Ovary (tissue), 9 donors: ENCODE results near the gene BBS9. TPM values are rescaled to one million over a fixed set of nuclear protein-coding genes. Genes with fewer than 3 reads are reported as not detected.

ENCODE experiments used
- DNase-seq, 5 donors: peaks; one replicate each; pipeline ENCODE4 v3.0.0-alpha.2; 2019 to 2020
- H3K27ac ChIP-seq, 2 donors: fragments of 200-600 bp; one replicate each; pipeline versions ENCODE4 v1.5.1 to v1.8.0; 2019 to 2022
- H3K27me3 ChIP-seq: fragments of 200-600 bp; one replicate; pipeline ENCODE4 v1.8.0; 2022
- H3K36me3 ChIP-seq: fragments of 200-600 bp; sonication (generic); one replicate; pipeline ENCODE4 v1.5.1; 2019
- H3K4me1 ChIP-seq: one replicate; pipeline ENCODE4 v1.8.1; 2013; ENCODE audit warnings: mild to moderate bottlenecking, moderate library complexity; ENCODE audit not compliant: insufficient read depth
- H3K4me3 ChIP-seq: fragments of 200-600 bp; sonication (generic); one replicate; pipeline ENCODE4 v1.5.1; 2017
- H3K9me3 ChIP-seq, 2 donors: fragments of 200-600 bp in 1 of 2; sonication (generic) in 1 of 2; one replicate each; pipeline versions ENCODE4 v1.5.1 to v1.8.1; 2013 to 2019; ENCODE audit warnings: mild to moderate bottlenecking in 1 of 2, moderate library complexity in 1 of 2
- EP300 ChIP-seq: sonication (generic); formaldehyde crosslinking; IDR thresholded peaks from one replicate; pipeline ENCODE4 v1.6.1; 2017; ENCODE audit warnings: antibody characterized with exemption
- POLR2A ChIP-seq: fragments of 450-650 bp; IDR thresholded peaks from one replicate; pipeline ENCODE4 v1.6.1; 2017; ENCODE audit warnings: antibody characterized with exemption, mild to moderate bottlenecking, moderate library complexity
- WGBS, 3 donors: extraction: QIAGEN DNeasy Blood & Tissue Kit in 1 of 3; methylation state at CpG; one replicate each; pipeline versions ENCODE4 v1.1.5 to v1.1.7; 2013 to 2017; 5-methylcytosine and 5-hydroxymethylcytosine counted together
- intact Hi-C, 4 donors: fragments of 100-400 bp; cut with DNase I; formaldehyde crosslinking; loops; one replicate each; pipeline versions ENCODE4 v1.11.0 to v1.15.1; 2022 to 2023
- polyA plus RNA-seq, 2 donors: library from polyadenylated mRNA; stranded (reverse); fragments of 200-250 nt in 1 of 2; fragments of 350-450 nt in 1 of 2; fragmentation: Illumina TruSeq in 1 of 2; extraction: RNeasy Lipid Tissue Mini Kit (QIAGEN cat#74804) in 1 of 2; gene quantifications; one replicate each; pipeline ENCODE4 v1.2.3, GENCODE V29; 2013 to 2014
- total RNA-seq, 7 donors: library from RNA; depleted of rRNA in 2 of 7; stranded (reverse); fragments of >200 nt in 2 of 7; fragmentation: NEBNext Ultra II Directional in 3 of 7; extraction: Animal tissue kit (Norgen Biotek cat#: 25700) in 3 of 7; gene quantifications; one replicate each; pipeline versions ENCODE4 v1.1.0 to v1.2.4, GENCODE V29; 2016 to 2023
- TF ChIP-seq, protein P1 (sequence below), 3 donors: fragments of 450-650 bp in 2 of 3; fragments of 200-600 bp in 1 of 3; IDR thresholded peaks; one replicate each; pipeline versions ENCODE4 v1.5.1 to v1.8.0; 2016 to 2022; ENCODE audit warnings: antibody characterized with exemption in 3 of 3, mild to moderate bottlenecking in 1 of 3
- donor health status: DM: no; HTN: no; CAD: no; lungs with moderate emphysema.
- donor health status: DM: no; HTN: no; CAD: no.
- donor health status: Bipolar disorder and iron deficiency.
- donor health status: DM: yes; HTN: yes; CAD: no.
- donor health status: DM: no; HTN: no; CAD: no.
- donor health status: DM: yes; HTN: yes; CAD: no.

Gene BBS9
- total and polyA plus RNA-seq, 9 donors, result 8.1 to 42.0 (median 29.7) TPM

DNA sequence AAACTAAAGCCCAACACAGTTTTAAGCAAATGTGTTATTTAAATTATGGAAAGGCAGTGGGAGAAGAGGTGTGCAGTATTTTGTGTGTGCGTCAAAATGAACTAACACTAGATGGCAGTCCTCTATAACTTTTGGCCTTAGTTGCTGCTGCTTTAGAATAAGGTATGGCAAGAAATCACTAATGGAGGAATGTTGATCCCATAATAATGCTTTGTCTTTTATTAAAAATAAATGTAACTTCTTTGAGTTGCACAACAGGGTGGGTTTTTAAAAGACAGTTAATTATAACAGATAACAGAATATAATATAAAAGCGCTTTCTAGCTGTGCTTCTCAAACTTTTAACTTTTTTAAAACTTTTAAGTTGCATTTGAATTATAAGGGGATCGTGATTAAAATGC lies 56.4 kb downstream of the BBS9 start:
- TF ChIP-seq, protein P1, sequence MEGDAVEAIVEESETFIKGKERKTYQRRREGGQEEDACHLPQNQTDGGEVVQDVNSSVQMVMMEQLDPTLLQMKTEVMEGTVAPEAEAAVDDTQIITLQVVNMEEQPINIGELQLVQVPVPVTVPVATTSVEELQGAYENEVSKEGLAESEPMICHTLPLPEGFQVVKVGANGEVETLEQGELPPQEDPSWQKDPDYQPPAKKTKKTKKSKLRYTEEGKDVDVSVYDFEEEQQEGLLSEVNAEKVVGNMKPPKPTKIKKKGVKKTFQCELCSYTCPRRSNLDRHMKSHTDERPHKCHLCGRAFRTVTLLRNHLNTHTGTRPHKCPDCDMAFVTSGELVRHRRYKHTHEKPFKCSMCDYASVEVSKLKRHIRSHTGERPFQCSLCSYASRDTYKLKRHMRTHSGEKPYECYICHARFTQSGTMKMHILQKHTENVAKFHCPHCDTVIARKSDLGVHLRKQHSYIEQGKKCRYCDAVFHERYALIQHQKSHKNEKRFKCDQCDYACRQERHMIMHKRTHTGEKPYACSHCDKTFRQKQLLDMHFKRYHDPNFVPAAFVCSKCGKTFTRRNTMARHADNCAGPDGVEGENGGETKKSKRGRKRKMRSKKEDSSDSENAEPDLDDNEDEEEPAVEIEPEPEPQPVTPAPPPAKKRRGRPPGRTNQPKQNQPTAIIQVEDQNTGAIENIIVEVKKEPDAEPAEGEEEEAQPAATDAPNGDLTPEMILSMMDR (IDR thresholded peaks at IDR 0.05), result peak in 2 of 3 donors; percentile 25 to 42
- TF ChIP-seq POLR2A (no peak), EP300 (no peak)
- intact Hi-C loops, result no loop called here

DNA sequence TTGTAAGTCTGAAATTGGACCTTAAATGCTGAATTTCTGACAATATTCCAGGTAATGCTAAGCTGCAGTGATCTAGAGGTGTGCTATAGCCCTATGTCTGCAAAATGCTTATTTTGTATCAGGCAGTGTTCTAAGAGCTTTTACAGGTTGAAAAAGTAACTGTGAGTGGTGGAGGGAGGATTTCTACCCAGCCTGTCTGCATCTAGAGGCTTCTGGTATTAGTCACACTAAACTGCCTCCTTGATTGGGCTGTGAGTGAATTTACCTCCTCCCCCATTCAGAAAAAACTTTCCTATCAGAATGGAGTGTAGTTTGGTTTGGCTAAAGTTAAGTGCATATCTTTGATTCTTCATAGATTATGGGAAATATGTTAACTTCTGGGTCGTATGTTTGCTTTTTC lies 56.8 kb downstream of the BBS9 start:
- no peak for DNase-seq
- no peaks in the 10 kb centered on the region for H3K36me3 ChIP-seq
- H3K4me3 ChIP-seq, result no peak overlapping the region
- H3K9me3 ChIP-seq, result no peaks in the 10 kb centered on the region
- WGBS, 3 donors, result 26 to 54% (median 27%) methylated on average over 1 of the region's 1 CpG
- no peak overlapping the region for H3K27ac ChIP-seq
- intact Hi-C loops, result no loop called here
- H3K27me3 ChIP-seq, result no peaks in the 10 kb centered on the region
- TF ChIP-seq POLR2A, result no peak
- no peak for TF ChIP-seq EP300
- TF ChIP-seq, protein P1 (IDR thresholded peaks at IDR 0.05), result no peak
- no peaks in the 10 kb centered on the region for H3K4me1 ChIP-seq

More for the DNA sequence above, 56.4 kb downstream of the BBS9 start:
- Histone ChIP-seq H3K27ac (no peak overlapping the region), H3K9me3 (no peaks in the 10 kb centered on the region), H3K4me1 (no peaks in the 10 kb centered on the region), H3K4me3 (no peak overlapping the region), H3K36me3 (no peaks in the 10 kb centered on the region), H3K27me3 (no peaks in the 10 kb centered on the region)
- WGBS, 3 donors, result 62 to 67% (median 66%) methylated on average over 3 of the region's 3 CpGs
- DNase-seq, result no peak

DNA sequence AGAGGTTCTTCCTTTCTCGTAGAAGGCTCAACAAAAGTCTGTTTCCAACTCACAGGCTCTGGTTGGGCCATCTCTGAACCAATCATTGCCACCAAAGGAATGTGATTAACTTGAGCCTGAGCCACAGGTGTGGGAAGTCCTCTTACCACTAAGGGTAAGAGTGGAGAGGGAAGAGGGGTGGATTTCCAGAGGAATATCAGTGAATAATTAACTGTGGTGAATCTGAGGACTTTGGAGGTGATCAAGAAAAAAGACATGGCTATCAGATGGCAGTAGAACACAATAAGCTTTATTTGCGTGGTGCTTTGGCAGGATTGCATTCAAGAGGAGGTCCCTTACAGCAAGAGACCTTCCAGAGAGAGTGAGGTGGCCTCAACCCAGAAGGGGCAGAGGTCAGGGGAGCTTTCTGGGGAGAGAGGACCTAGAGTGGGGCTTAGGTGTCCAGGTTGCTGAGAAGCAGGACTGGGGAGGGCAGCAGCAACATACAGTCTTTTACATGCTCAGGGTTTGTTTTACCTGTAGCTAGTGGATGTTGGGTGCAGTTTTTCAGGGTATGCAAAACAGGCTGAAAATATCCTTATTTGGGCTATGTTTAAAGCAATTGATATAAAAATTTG lies 61.4 kb downstream of the BBS9 start:
- WGBS, 3 donors, result 93 to 95% (median 95%) methylated on average over 2 of the region's 2 CpGs
- Histone ChIP-seq H3K36me3 (no peaks in the 10 kb centered on the region), H3K27ac (no peak overlapping the region), H3K9me3 (no peaks in the 10 kb centered on the region), H3K4me3 (no peak overlapping the region), H3K27me3 (no peaks in the 10 kb centered on the region), H3K4me1 (no peaks in the 10 kb centered on the region)
- TF ChIP-seq POLR2A, result no peak
- no peak for TF ChIP-seq EP300
- TF ChIP-seq, protein P1 (IDR thresholded peaks at IDR 0.05), result no peak
- intact Hi-C loops, result no loop called here
- DNase-seq, result no peak

DNA sequence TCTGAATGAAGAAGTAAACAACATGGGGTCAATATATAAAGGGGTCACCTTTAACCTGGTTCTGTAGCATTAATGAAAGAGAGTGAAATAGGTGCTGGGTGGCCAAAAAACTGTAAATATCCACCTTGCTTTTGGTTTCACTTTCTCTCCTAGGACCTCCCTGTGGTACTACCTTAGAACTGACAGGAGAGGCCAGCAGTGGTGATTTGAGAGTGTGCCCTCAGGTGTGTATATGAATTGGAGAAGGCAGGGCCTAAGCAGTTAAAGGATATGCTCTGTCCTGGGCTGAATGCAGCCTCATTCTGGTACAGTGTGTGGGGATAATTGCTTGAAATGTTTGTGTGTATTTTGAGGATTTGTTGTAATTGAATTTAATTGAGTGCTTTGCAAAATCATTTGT lies 62.0 kb downstream of the BBS9 start:
- no peaks in the 10 kb centered on the region for H3K4me1 ChIP-seq
- H3K9me3 ChIP-seq, result no peaks in the 10 kb centered on the region
- no peak for DNase-seq
- H3K4me3 ChIP-seq, result no peak overlapping the region
- no peak overlapping the region for H3K27ac ChIP-seq
- no peaks in the 10 kb centered on the region for H3K27me3 ChIP-seq
- TF ChIP-seq, protein P1 (IDR thresholded peaks at IDR 0.05), result no peak
- TF ChIP-seq POLR2A (no peak), EP300 (no peak)
- intact Hi-C loops, result no loop called here
- H3K36me3 ChIP-seq, result no peaks in the 10 kb centered on the region
